ENCODE measurements around the gene TAS1R1.

- TF ChIP-seq EZH2phosphoT487 (IDR thresholded peaks at IDR 0.05; ENCODE audit: borderline replicate concordance, low read length) (no peak), CTCF (IDR thresholded peaks at IDR 0.05; ENCODE audit: low read depth, low read length, poor library complexity, severe bottlenecking) (no peak)
These were observed 31.3 kb downstream of the TAS1R1 start for GRCh38 chr1:6586404-6586816.
